Esophagus squamous epithelium (tissue), 4 donors: ENCODE data around the gene LOXL1.
"Not testable (repeated sequence)": the region's sequence is repeated elsewhere in the genome, so short reads cannot be mapped to it uniquely, and the experiment has no call there.

ENCODE experiments used
- CTCF ChIP-seq, 6 experiments: fragments of 450-650 bp in 4 of 6; fragments of 200-600 bp in 2 of 6; sonication (generic) in 2 of 6; IDR thresholded peaks; one replicate each; pipeline ENCODE4 v1.5.1; 2016 to 2019; ENCODE audit warnings: antibody characterized with exemption in 6 of 6, mild to moderate bottlenecking in 4 of 6, moderate library complexity in 4 of 6
- POLR2A ChIP-seq, 4 donors: fragments of 450-650 bp; IDR thresholded peaks; one replicate each; pipeline ENCODE4 v1.6.1; 2017; ENCODE audit warnings: antibody characterized with exemption in 4 of 4, mild to moderate bottlenecking in 4 of 4, moderate library complexity in 3 of 4

DNA sequence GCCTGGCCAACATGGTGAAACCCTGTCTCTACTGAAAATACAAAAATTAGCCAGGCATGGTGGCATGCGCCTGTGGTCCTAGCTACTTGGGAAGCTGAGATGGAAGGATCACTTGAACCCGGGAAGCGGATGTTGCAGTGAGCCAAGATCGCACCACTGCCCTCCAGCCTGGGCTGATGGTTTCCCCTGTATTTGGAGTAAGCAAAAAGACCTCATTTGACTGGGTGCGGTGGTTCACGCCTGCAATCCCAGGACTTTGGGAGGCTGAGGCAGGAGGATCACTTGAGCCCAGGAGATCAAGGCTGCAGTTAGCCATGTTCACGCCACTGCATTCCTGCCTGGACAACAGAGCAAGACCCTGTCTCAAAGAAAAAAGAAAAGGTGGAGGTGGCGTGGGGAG lies 12.3 kb downstream of the LOXL1 start:
- not testable (repeated sequence) for TF ChIP-seq CTCF, POLR2A (IDR thresholded peaks at IDR 0.05)
